22Rv1 (cell line): ENCODE measurements around the gene CHST1.

ENCODE experiments used
- H3K27ac ChIP-seq: fragments of 450-650 bp; 2 replicates; pipeline ENCODE4 v1.5.1; 2017
- ZFX ChIP-seq: fragments of 450-650 bp; IDR thresholded peaks from 2 replicates; pipeline ENCODE4 v1.6.1; 2017; ENCODE audit warnings: antibody characterized with exemption, borderline replicate concordance
- TF ChIP-seq, protein P1 (sequence below): fragments of 450-650 bp; IDR thresholded peaks from 2 replicates; pipeline ENCODE4 v1.5.1; 2017; ENCODE audit warnings: mild to moderate bottlenecking

Gene CHST1

DNA sequence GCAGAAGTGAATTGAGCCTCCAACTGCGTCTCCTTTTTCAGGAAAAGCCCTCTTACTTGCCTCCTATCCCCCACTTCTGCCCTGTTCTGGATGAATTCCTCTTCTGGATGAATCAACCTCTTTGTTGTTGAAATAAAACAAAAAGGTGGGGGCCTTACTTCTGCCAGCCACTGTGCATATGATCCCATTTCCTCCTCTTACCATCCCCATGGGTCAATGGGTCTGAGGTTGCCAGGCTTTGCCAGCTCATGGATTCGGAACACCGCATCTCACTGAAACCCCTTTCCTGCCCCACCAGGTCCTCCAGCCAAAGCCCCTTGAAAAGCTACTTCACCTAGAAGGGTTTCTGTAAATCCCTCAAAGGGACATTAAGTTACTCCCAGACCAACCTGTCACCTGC lies 3.7 kb upstream of the CHST1 start:
- no peak overlapping the region for H3K27ac ChIP-seq
- TF ChIP-seq ZFX: no peak
- TF ChIP-seq, protein P1, sequence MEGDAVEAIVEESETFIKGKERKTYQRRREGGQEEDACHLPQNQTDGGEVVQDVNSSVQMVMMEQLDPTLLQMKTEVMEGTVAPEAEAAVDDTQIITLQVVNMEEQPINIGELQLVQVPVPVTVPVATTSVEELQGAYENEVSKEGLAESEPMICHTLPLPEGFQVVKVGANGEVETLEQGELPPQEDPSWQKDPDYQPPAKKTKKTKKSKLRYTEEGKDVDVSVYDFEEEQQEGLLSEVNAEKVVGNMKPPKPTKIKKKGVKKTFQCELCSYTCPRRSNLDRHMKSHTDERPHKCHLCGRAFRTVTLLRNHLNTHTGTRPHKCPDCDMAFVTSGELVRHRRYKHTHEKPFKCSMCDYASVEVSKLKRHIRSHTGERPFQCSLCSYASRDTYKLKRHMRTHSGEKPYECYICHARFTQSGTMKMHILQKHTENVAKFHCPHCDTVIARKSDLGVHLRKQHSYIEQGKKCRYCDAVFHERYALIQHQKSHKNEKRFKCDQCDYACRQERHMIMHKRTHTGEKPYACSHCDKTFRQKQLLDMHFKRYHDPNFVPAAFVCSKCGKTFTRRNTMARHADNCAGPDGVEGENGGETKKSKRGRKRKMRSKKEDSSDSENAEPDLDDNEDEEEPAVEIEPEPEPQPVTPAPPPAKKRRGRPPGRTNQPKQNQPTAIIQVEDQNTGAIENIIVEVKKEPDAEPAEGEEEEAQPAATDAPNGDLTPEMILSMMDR: no peak

DNA sequence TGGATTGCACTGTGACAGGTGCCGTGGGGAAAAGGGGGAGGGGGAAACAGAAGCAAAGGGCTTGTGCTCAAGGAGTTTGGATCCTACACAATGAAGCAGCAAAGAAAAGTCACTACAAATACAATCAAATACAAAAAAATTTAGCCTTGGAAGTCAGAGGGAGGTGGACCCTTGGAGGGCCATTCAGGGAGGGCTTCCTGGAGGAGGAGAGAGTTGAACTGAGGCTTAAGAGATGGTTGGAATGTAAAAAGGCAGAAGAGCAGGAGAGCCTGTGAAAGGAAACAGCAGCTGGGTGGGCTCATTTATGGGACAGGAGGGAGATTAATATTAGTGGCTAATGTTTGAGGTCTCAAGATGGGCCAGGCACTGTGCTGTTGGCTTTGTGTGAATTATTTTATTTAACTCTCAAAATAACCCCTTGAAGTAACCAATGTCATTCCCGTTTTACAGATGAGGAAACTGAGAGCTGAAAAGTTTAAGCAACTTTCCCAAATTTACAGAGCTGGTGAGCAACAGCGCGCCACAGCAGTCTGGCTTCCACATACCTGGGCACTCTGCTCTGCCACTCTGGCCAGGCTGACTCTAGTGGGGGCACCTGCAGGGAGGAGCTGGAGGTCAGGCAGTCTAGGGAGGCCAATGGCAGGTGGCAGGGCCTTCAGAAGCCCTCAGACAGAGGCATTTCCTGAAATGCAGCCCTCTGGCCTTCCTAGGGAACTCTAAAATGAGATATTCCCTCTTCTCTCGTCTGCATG lies 2.7 kb upstream of the CHST1 start:
- no peak overlapping the region for H3K27ac ChIP-seq
- TF ChIP-seq, protein P1: no peak
- no peak for TF ChIP-seq ZFX

DNA sequence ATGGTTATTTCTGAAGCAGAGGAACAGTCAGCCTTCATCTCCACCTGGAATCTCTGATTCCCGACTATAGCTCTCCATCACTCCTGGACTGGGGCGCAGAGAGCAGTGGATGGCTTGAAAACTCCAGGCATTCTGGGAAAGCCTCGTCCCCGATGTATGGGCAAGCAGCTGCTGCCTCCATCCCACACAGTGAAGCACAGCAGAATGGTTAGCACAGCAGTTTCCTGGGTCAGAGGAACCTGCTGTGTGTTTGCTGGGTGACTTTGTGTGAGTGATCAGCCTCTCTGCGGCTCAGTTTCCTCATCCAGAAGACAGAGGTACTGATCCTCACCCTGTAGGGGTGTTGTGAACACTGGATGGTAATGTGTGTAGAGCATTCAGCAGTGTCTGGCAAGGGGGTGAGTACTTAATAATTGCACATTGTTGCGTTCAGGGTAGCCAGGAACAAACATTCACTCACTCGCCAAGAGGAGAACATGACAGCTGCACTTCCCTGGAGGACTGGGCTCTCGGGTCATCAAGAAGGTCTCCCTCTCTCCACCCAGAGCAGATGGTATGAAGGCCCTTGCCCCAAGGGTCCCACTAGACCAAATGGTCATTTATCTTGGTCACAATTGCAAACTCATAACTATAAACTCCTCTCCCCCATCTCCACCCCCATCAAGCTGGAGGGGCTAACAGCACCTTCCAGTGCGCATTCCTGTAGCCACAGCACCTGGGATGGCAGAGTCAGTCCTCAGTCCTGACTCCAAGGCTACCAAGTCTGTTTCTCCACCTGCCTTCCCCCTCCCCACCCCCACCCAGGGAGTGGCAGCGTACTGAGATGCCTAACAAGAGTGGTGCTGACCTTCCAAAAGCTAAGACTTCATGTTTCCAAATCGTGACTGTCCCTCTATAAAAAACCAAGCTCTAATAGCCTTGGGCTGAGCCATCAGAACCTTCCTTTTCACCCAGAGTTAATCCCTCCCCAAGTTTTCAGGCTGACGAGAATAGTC lies 1.5 kb upstream of the CHST1 start:
- TF ChIP-seq, protein P1: no peak
- TF ChIP-seq ZFX: no peak
- H3K27ac ChIP-seq: no peak overlapping the region

DNA sequence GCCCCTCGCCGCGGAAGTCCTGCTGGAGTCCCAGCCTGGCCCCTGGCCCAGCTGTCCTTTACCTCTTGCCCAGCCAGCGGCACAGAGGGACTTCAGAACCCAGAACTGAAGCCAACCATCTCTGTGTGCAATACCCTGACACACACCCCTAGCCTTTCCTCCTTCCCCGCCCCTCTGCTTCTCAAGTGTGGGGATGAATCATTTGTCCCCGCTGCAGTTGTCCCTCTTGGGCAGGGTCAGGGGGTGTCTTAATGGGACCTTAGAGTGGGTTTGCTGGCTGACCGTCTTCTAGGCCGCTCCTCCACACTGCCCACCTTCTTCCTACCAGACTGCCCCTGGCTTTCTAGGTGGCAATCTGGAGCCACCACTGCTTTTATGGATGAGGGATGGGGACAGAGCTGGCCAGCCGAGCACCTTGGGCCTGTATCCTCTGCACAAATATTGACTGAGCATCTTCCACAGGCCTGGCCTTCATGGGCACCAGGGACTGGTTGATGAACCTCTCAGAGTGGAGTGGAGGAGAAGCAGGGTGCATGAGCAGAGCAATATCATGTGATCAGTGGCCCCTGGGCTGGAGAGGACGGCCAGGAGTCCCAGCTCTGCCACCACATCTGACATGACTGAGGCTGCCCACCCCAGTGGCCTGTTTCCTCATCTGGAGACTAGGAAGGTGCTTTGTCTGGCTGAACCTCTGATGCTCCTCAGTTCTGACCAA lies 668 bp upstream of the CHST1 start:
- TF ChIP-seq ZFX: no peak
- TF ChIP-seq, protein P1: no peak
- no peak overlapping the region for H3K27ac ChIP-seq

- no peak overlapping the region for H3K27ac ChIP-seq
- no peak for TF ChIP-seq ZFX
- TF ChIP-seq, protein P1: no peak
These were observed 831 bp downstream of the CHST1 start for GRCh38 chr11:45664376-45665205.
